CD4-positive, alpha-beta T cell treated with Interleukin-1 beta for 1 hour (primary cell): Measurements from ENCODE around the gene DSCAM.

ENCODE experiments used
- DNase-seq, 2 donors: peaks; one replicate each; pipeline ENCODE4 v3.0.0-alpha.2; 2020 to 2022

Gene DSCAM

DNA sequence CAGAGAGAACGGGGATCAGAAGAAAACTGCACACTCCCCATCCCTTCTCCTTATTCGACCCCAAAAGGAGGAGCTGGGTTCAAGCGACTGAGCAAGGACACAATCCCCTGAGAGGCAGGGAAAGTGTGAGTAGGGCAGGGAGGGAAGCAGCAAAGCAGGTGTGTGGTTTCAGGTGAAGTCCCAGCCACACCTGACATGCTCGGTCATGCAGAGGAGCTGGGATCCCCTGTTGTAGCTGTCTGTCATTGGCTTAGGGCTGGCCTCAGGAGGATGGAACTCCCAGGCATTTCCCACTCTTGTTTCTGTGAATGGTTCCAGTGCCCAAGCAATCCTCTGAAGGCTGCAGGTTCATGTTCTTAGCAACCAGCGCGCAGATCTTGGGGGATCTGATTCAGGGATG is 150.7 kb downstream of the DSCAM start:
- no peak for DNase-seq

DNA sequence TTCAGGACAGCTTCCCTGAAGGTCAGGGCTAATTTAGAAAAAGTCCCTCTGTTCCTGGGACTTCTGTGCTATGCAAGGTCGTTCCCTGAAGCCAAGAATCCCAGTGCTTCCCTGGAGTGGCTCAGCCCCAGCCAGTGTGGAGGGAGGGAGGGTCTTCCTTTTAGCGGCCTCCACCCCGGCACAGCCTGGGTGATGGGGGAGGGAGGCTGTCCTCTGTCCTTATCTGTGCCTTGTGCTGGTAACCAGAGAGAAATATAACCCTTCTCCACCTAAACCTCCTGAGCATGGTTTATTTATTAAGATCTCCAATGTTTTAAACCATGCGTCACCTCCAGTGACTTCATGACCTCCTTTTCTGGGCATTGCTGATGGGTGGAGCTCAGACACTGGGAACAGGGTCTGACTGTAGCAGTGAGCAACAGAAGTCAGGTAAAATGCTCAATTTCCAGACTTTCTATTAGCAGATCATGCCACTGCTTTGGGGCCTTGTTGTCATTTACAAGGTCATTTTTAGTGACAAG is 157.1 kb downstream of the DSCAM start:
- no peak for DNase-seq

- DNase-seq = no peak
Observed at GRCh38 chr21:40689217-40689616, 157.7 kb downstream of the DSCAM start.

- DNase-seq = no peak
Observed at GRCh38 chr21:40688106-40688864, 158.7 kb downstream of the DSCAM start.

- no peak for DNase-seq
Observed at GRCh38 chr21:40687625-40688024, 159.3 kb downstream of the DSCAM start.

DNA sequence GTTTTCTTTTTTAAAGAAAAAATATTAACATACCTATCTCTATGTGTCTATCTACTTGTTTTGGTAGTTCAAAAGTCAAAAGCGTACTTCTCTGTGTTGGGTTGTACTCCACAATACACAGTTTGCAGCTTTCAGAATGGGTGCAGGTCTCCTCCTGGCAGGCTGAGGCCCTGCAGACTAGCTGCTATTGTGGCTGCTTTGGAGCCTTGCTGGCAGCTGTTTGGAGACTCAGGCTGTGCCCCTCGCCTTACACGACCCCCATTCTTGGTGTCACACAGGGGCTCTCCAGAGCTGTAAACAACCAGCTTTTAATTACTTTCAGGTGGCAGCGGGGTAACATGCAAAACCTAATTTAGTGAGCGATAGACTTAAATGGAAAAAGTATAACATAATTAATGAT is 160.4 kb downstream of the DSCAM start:
- DNase-seq = no peak

- no peak for DNase-seq
Observed at GRCh38 chr21:40685141-40685540, 161.8 kb downstream of the DSCAM start.

DNA sequence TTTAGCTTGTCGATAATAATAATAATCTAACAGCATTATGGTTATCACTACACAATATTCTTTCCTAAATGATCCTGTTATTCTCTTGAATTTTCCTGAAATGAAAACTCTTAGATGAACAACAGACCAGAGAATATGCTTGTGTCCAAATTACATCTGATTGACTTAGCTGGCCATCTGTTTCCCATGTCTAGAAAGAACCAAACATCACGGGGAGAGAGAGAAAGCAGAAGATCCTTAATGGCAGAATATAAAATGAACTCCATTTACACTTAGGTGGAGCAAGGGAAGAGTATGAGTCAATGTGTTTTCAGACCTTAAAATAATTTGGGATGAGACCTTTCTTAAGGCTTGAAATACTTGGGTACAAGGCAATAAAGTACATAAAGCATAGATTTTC is 162.2 kb downstream of the DSCAM start:
- no peak for DNase-seq

DNA sequence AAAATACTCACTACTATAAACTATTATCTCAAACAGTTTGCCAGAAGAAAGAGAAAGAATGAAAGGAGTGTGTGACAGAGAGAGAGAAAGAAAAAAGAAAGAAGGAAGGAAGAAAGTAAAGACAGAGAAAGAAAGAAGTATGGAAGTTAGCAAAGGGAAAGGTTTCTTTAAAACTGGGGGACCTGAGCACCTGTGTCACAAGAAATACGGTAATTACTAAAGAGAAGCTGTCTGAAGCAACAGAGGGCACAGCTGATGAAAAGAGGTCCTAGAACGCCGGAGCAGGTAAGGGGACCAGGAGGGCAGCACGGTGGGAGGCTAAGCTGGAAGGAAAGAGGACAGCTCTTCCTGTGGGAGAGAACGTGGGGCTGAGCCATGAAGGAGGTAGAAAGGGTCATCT is 163.6 kb downstream of the DSCAM start:
- no peak for DNase-seq

- no peak for DNase-seq
Observed at GRCh38 chr21:40681164-40681859, 165.6 kb downstream of the DSCAM start.

- no peak for DNase-seq
Observed at GRCh38 chr21:40680311-40680710, 166.6 kb downstream of the DSCAM start.

- DNase-seq = no peak
Observed at GRCh38 chr21:40678681-40679284, 168.2 kb downstream of the DSCAM start.

DNA sequence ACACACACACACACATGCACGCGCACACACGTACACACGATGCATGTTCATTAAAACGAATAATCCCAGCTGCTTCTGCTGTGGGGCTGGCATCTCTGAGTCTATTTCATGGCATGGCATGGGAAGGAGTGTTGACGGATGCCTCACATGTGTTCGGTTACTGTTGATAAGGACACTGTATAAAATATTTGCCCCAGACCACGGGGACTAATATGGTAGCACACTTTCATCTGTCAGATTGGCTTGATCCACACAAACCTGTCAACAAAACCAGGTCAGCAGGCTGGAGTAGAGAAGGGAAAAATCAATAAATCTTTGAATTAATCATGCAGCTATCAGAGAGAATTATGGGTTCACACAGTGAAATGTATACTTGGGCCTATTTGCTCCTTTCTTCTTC is 171.9 kb downstream of the DSCAM start:
- no peak for DNase-seq

DNA sequence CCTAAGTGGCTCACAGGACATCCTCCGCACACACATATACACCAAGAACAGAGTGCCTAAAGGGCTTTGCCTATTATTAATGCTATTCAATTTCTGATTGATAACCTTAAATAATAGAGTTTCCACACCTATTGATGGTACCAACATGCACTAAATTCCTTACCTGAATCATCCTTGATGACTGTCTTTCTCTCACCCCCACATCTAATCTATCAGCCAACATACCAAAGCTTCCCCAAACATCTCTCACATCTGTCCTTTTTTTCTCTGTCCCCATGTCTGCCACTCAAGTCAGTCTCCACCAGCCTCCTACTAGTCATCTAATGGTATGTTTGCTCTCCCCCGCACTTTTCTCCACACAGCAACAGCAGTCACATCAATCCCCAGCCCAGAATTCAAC is 174.4 kb downstream of the DSCAM start:
- DNase-seq = no peak

DNA sequence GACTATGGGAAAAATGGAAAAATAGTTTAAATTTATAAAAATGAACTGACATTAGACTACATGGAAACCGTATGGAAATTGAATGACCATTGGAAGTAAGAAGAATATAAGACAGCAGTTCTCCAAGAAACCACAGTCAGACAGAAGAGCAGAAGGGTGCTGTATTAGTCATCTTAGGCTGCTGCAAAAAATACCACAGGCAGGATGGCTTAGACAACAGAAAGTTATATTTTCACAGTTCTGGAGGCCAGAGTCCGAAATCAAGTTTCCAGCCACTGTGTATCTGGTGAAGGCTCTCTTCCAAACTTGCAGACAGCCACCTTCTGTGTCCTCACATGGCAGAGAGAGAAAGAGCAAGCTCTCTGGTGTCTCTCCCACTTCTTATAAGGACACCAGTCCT is 175.2 kb downstream of the DSCAM start:
- no peak for DNase-seq

- no peak for DNase-seq
Observed at GRCh38 chr21:40668555-40669275, 178.2 kb downstream of the DSCAM start.

DNA sequence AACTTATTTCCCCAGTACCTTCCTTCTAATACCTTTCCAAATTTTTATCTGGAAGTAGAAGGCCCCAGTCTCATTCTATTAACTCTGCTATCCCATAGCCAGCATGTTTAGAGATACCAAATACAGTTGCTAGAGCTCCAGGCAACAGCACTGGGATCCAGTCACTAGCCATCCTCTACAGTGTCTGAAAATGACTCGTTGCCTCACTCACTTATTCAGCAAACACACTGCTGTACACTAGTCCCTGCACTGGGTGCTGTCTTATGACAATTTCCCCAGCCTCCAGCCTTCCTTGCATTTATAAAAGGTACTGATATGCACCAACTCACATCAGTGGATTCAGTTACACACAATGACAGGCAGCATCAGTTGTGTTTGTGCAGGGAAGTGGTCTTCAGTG is 179.0 kb downstream of the DSCAM start:
- DNase-seq = no peak

DNA sequence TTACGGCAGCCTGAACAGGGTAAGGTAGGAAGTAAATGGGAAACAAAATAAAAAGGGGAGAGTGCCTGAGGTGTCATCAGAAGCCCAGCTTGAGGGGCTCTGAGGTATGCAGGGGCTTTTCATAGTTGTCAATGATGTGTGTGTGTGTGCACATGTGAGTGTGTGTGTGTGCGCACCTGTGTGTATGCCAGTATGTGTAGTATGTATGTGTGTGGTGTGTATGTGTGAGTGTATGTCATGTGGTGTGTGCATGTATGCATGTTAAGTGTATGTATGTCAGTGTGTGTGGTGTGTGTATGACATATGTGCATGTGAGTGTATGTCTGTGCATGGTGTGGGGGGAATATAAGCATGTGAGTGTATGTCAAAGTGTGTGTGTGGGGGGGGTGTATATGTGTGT is 184.1 kb downstream of the DSCAM start:
- no peak for DNase-seq

DNA sequence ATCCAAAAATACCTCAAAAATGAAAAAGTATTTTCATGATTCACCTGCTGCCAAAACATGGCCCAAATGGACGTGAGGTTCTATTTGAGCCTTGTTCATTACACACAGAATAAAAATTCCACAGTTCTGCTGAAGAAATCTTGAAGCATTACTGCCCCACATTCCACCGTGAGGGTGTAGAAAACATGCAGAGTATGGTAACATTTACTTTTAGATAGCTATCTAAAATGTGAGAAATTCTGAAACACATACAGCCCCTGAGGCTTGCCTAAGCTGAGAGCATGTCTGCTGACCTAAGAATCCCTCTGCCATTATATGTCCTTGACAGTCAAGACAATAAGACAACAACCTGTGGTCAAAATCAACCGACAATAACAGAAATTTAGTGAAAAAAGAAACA is 186.5 kb downstream of the DSCAM start:
- DNase-seq = no peak

DNA sequence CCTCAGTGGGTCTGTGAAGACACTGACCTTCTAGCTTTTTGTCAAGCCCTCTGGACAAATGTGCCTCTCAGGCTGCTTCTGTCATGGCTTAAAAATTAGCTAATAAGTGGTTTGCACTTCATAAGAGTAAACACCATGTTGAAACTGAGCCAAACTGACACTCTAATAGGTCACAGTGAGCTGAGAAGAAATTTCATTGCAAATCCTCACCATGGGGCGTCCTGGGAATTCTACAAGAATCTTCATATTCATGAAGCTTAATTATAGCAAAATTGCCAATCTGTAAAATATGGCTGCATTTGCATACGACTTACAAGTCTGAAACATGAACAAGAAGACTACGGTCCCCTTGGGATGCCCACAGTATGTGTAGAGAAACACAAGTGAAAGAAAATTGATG is 188.6 kb downstream of the DSCAM start:
- DNase-seq = no peak

DNA sequence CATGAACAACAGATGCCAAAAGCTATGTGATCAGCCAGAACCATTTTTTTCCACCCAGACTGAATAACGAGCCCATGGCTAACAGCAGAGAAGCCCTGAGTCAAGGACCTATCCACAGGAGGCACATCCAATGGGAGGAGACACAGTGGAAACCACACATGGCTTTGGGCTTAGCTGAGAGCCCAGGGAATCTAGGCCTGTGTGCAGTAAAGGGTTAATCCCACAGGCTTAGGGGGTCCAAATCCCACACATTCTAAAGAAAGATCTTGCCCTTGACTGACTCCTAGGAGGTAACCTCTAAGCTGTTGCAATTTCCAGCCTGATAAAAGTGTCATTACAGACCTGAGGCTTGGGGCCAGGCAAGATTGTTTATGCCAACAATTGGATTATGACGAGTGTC is 194.5 kb downstream of the DSCAM start:
- DNase-seq = no peak

DNA sequence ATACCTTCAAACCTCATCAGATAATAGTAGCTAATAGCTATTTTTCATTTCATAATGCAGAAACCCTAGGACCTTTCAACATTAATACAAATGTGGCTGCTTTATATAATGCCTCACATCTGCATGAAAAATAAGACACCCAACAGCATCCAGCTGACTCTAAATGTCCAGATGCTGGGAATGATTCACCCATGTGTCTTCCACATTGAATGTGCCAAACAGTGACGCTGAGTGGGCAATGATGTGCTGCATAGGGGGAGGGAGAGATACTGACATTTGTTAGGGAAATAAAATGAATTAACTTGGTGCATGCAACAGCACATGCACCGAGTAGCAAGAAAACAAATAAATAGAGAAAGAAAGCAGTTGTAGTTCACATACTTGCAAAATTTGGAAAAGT is 199.3 kb downstream of the DSCAM start:
- DNase-seq = no peak

DNA sequence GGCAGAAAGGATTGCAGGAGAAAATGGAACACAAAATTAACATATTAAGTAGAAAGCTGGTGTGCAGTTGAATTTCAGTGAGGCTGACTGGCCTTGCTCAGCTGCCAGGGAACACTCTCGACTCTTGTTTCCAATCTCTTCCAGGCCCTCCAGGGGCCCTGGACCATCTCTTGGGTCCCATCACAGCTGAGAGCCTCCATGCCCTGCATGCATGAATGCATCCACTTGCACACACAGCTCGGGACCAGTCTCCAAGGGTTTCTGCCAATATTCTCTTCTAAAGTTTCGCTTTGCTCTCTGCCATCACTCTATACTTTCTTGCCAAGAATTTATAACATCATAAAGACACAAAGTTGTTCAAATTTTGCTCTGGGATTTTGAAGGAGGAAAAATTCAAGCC is 200.3 kb downstream of the DSCAM start:
- DNase-seq = no peak
